HG03064 (cell line): Measurements from ENCODE around the gene CDC27.
"Not testable (repeated sequence)": the region's sequence is repeated elsewhere in the genome, so short reads cannot be mapped to it uniquely, and the experiment has no call there.

Experiments used
- ATAC-seq: cut with Tn5 transposase; IDR thresholded peaks from one replicate; pipeline ENCODE4 v1.9.1; 2021; ENCODE audit warnings: low read depth; ENCODE audit not compliant: unreplicated experiment

CDC27 gene

DNA sequence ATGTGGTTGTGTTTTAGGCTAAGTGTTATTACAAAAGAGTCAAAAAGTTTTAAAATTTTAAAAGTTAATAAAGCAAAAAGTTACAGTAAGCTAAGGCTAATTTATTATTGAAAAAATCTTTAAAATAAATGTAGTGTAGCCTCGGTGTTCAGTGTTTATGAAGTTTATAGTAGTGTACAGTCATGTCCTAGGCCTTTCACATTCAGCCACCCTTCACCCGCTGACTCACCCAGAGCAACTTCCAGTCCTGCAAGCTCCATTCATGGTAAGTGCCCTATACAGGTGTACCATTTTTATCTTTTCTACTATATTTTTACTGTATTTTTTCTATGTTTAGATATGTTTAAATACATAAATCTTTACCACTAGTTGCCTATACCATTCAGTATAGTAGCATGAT, 111.5 kb downstream of the CDC27 start:
- ATAC-seq: no peak

DNA sequence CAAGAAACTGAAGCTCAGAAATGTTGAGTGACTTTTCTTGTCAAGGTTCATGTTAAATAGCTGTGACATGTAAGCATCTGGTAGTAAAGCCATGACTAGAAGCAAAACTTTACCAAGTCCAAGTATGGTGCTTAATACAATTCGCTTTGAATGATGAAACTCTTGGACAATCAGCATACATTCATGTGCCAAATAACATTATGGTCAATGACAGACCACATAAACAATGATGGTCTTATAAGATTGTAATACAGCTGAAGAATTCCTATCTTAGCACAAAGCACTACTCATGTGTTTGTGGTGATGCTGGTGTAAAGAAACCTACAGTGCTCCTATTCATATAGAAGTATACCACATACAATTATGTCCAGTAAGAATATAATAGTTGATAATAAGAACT, 112.9 kb downstream of the CDC27 start:
- no peak for ATAC-seq

GRCh38 chr17:47074361-47074760, 114.7 kb downstream of the CDC27 start:
- ATAC-seq: not testable (repeated sequence)

DNA sequence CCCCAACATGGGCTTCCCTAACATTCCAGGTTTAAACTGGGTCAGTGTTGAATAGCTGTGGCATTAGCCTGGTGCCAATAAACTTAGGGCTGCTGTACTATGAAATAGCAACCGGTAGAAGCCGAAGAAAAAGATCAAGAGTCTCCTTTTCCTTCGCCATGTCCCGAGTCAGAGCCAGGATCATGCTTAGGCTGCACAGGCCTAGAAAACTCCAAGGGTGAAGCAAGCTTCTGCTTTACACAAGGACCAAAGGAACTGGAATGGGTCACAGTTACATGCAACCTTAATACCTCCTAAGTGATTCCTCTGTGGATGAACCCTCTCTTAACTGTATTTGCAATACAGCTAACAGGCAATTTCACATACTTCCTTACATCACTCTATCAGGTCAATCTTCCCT, 115.5 kb downstream of the CDC27 start:
- ATAC-seq: not testable (repeated sequence)

GRCh38 chr17:47072886-47073285, 116.2 kb downstream of the CDC27 start:
- ATAC-seq: no peak

GRCh38 chr17:47071171-47071570, 117.9 kb downstream of the CDC27 start:
- ATAC-seq: not testable (repeated sequence)

GRCh38 chr17:47070266-47070665, 118.8 kb downstream of the CDC27 start:
- not testable (repeated sequence) for ATAC-seq
